ENCODE data around the gene ITPKB. TPM values are rescaled to one million over a fixed set of nuclear protein-coding genes. Genes with fewer than 3 reads are reported as not detected.

ITPKB gene
- total and polyA plus RNA-seq, 2 experiments from 2014 or later: 0.31 to 5.2 TPM

DNA sequence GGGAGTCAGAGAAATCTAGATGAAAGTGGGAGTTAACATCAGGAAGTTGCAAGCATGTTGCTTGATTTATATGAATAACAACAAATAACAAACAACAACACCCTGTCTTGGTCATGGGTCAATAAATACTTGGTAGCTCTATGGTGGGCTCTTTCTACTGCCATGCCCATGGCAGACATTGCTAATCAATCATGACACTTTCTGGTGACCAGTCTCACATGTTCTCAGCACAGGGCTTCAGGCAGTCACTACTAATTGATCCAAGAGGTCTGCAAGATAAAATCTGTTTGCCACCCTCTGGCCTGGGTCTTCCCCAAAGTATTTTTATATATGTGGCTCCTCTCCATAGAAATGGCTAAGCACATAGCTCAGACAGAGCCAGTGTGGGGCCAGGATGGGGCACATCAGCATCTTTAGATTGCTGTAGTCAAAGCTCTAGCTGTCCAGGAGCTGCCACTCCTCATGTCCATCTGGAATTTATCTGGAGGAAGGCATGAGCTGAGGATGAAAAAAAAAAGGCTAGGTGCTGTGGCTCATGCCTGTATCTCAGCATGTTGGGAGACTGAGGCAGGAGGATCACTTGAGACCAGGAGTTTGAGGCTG, 139.3 kb downstream of the ITPKB start:
- Mint-ChIP-seq H3K4me3 (no peak overlapping the region), H3K27me3 (ENCODE audit: insufficient read depth, low read depth, poor library complexity) (peaks cover 8% of the 10 kb centered on the region)
- H3K9me2 ChIP-seq (ENCODE audit: insufficient read depth): no peaks in the 10 kb centered on the region

More for the DNA sequence above, 139.3 kb downstream of the ITPKB start:
- no peak for ATAC-seq
- H3K79me2 ChIP-seq (replicated peaks; ENCODE audit: insufficient read depth): no peaks in the 10 kb centered on the region
- TF ChIP-seq STAT1 (IDR thresholded peaks at IDR 0.05; ENCODE audit: unreplicated experiment) (no peak), CREB1 (CRISPR knock-in tag; IDR thresholded peaks at IDR 0.05; ENCODE audit: low read depth) (no peak), CTCF (conservative IDR thresholded peaks at IDR 0.05; ENCODE audit: low read depth in 2 of 2) (no peak), POLR2AphosphoS5 (IDR thresholded peaks at IDR 0.05; ENCODE audit: low read depth) (no peak), NANOG (IDR thresholded peaks at IDR 0.05; ENCODE audit: borderline replicate concordance) (no peak), EZH2phosphoT487 (IDR thresholded peaks at IDR 0.05; ENCODE audit: unreplicated experiment) (no peak), ZNF331 (CRISPR knock-in tag; IDR thresholded peaks at IDR 0.05; ENCODE audit: low read depth) (no peak), JUNB (IDR thresholded peaks at IDR 0.05; ENCODE audit: unreplicated experiment) (no peak), EZH2 (IDR thresholded peaks at IDR 0.05; ENCODE audit: low read depth, unreplicated experiment) (no peak), ETS1 (IDR thresholded peaks at IDR 0.05) (no peak), ZNF114 (CRISPR knock-in tag; IDR thresholded peaks at IDR 0.05) (no peak)
- TF ChIP-seq, protein P1, sequence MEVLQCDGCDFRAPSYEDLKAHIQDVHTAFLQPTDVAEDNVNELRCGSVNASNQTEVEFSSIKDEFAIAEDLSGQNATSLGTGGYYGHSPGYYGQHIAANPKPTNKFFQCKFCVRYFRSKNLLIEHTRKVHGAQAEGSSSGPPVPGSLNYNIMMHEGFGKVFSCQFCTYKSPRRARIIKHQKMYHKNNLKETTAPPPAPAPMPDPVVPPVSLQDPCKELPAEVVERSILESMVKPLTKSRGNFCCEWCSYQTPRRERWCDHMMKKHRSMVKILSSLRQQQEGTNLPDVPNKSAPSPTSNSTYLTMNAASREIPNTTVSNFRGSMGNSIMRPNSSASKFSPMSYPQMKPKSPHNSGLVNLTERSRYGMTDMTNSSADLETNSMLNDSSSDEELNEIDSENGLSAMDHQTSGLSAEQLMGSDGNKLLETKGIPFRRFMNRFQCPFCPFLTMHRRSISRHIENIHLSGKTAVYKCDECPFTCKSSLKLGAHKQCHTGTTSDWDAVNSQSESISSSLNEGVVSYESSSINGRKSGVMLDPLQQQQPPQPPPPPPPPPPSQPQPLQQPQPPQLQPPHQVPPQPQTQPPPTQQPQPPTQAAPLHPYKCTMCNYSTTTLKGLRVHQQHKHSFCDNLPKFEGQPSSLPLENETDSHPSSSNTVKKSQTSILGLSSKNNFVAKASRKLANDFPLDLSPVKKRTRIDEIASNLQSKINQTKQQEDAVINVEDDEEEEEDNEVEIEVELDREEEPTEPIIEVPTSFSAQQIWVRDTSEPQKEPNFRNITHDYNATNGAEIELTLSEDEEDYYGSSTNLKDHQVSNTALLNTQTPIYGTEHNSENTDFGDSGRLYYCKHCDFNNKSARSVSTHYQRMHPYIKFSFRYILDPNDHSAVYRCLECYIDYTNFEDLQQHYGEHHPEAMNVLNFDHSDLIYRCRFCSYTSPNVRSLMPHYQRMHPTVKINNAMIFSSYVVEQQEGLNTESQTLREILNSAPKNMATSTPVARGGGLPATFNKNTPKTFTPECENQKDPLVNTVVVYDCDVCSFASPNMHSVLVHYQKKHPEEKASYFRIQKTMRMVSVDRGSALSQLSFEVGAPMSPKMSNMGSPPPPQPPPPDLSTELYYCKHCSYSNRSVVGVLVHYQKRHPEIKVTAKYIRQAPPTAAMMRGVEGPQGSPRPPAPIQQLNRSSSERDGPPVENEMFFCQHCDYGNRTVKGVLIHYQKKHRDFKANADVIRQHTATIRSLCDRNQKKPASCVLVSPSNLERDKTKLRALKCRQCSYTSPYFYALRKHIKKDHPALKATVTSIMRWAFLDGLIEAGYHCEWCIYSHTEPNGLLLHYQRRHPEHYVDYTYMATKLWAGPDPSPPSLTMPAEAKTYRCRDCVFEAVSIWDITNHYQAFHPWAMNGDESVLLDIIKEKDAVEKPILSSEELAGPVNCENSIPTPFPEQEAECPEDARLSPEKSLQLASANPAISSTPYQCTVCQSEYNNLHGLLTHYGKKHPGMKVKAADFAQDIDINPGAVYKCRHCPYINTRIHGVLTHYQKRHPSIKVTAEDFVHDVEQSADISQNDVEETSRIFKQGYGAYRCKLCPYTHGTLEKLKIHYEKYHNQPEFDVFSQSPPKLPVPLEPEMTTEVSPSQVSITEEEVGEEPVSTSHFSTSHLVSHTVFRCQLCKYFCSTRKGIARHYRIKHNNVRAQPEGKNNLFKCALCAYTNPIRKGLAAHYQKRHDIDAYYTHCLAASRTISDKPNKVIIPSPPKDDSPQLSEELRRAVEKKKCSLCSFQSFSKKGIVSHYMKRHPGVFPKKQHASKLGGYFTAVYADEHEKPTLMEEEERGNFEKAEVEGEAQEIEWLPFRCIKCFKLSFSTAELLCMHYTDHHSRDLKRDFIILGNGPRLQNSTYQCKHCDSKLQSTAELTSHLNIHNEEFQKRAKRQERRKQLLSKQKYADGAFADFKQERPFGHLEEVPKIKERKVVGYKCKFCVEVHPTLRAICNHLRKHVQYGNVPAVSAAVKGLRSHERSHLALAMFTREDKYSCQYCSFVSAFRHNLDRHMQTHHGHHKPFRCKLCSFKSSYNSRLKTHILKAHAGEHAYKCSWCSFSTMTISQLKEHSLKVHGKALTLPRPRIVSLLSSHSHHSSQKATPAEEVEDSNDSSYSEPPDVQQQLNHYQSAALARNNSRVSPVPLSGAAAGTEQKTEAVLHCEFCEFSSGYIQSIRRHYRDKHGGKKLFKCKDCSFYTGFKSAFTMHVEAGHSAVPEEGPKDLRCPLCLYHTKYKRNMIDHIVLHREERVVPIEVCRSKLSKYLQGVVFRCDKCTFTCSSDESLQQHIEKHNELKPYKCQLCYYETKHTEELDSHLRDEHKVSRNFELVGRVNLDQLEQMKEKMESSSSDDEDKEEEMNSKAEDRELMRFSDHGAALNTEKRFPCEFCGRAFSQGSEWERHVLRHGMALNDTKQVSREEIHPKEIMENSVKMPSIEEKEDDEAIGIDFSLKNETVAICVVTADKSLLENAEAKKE (CRISPR knock-in tag; IDR thresholded peaks at IDR 0.05): no peak
- TF ChIP-seq, protein P2, sequence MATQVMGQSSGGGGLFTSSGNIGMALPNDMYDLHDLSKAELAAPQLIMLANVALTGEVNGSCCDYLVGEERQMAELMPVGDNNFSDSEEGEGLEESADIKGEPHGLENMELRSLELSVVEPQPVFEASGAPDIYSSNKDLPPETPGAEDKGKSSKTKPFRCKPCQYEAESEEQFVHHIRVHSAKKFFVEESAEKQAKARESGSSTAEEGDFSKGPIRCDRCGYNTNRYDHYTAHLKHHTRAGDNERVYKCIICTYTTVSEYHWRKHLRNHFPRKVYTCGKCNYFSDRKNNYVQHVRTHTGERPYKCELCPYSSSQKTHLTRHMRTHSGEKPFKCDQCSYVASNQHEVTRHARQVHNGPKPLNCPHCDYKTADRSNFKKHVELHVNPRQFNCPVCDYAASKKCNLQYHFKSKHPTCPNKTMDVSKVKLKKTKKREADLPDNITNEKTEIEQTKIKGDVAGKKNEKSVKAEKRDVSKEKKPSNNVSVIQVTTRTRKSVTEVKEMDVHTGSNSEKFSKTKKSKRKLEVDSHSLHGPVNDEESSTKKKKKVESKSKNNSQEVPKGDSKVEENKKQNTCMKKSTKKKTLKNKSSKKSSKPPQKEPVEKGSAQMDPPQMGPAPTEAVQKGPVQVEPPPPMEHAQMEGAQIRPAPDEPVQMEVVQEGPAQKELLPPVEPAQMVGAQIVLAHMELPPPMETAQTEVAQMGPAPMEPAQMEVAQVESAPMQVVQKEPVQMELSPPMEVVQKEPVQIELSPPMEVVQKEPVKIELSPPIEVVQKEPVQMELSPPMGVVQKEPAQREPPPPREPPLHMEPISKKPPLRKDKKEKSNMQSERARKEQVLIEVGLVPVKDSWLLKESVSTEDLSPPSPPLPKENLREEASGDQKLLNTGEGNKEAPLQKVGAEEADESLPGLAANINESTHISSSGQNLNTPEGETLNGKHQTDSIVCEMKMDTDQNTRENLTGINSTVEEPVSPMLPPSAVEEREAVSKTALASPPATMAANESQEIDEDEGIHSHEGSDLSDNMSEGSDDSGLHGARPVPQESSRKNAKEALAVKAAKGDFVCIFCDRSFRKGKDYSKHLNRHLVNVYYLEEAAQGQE (IDR thresholded peaks at IDR 0.05; ENCODE audit: unreplicated experiment): no peak
- H3K27me3 ChIP-seq (ENCODE audit: insufficient read depth): no peaks in the 10 kb centered on the region
- peaks cover 8% of the 10 kb centered on the region for H3K9me3 Mint-ChIP-seq
- no peaks in the 10 kb centered on the region for H3F3A ChIP-seq (replicated peaks; ENCODE audit: low read depth)
- no peaks in the 10 kb centered on the region; the same call in 1 of the 2 replicates for H3K36me3 ChIP-seq (ENCODE audit: insufficient read depth)
- no peak overlapping the region for H3K4me2 ChIP-seq
- H2AFZ ChIP-seq: no peak overlapping the region
- H3K36me3 Mint-ChIP-seq (ENCODE audit: low read depth): no peaks in the 10 kb centered on the region; the same call in 2 of the 3 replicates
- no peak for DNase-seq (ENCODE audit: low spot score)
- no peak overlapping the region for H3K4me3 ChIP-seq
- no peak overlapping the region for H3K27ac Mint-ChIP-seq
- H4K20me1 ChIP-seq (replicated peaks; ENCODE audit: insufficient read depth): no peaks in the 10 kb centered on the region
- 0 out of 2 replicates have a peak, but pooled peaks cover 12% of the 10 kb centered on the region for H3K4me1 ChIP-seq (ENCODE audit: insufficient read depth)
- H3K27ac ChIP-seq (ENCODE audit: low read depth): no peak overlapping the region
- peaks cover 16% of the 10 kb centered on the region for H3K4me1 Mint-ChIP-seq

Measured in GM23338 (cell line).